Measurements from ENCODE around the gene OR10R2. TPM values are rescaled to one million over a fixed set of nuclear protein-coding genes. Genes with fewer than 3 reads are reported as not detected.

The OR10R2 gene
- total RNA-seq, 1 experiment from 2014 or later = not detected

- TF ChIP-seq POLR2AphosphoS5 (IDR thresholded peaks at IDR 0.05; ENCODE audit: low read depth, low read length) = no peak
- ChIA-PET RAD21 (ENCODE audit: low non-redundant PET in 1 of 2, low total read pairs in 2 of 2, uncharacterized antibody in 2 of 2, unreplicated experiment in 2 of 2) (no interaction called here), POLR2A (no interaction called here), CTCF (no interaction called here)
- Histone ChIP-seq H3K9me3 (ENCODE audit: control insufficient read depth in 1 of 2, insufficient read depth in 1 of 2, low read depth in 1 of 2, low read length in 2 of 2) (no peaks in the 10 kb centered on the region), H3K4me3 (replicated peaks in 1 of 2; ENCODE audit: low read depth in 1 of 2, low read length in 2 of 2) (no peak overlapping the region), H3K4me2 (ENCODE audit: low read length) (no peak overlapping the region), H3K79me2 (ENCODE audit: insufficient read depth, low read length) (no peaks in the 10 kb centered on the region), H3K27ac (ENCODE audit: low read depth, low read length) (no peak overlapping the region), H3K9me2 (ENCODE audit: insufficient read depth) (no peaks in the 10 kb centered on the region), H3K27me3 (ENCODE audit: insufficient read depth, low read length) (no peaks in the 10 kb centered on the region), H3K9ac (ENCODE audit: low read length) (no peak overlapping the region), H4K20me1 (ENCODE audit: insufficient read depth) (no peaks in the 10 kb centered on the region), H3K4me1 (ENCODE audit: control insufficient read depth in 1 of 2, insufficient read depth in 2 of 2, low read length in 2 of 2) (no peaks in the 10 kb centered on the region), H3K36me3 (ENCODE audit: control insufficient read depth in 1 of 2, insufficient read depth in 2 of 2, low read length in 2 of 2) (no peaks in the 10 kb centered on the region), H2AFZ (ENCODE audit: low read depth, low read length, poor library complexity, severe bottlenecking) (no peak overlapping the region)
- no peak for DNase-seq (ENCODE audit: low read depth, low spot score)
- ATAC-seq = no peak
- intact Hi-C loops (cut with micrococcal nuclease) = no loop called here
- BruUV-seq (replicated peaks) = no TSS peak
These were observed 21.0 kb downstream of the OR10R2 start for GRCh38 chr1:158493054-158493453.

GRCh38 chr1:158494796-158495195, 22.8 kb downstream of the OR10R2 start:
- TF ChIP-seq EGR1 (IDR thresholded peaks at IDR 0.05; ENCODE audit: low read depth) = no peak
- no peak for TF ChIP-seq CBX3 (IDR thresholded peaks at IDR 0.05; ENCODE audit: low read depth)
- no peak for TF ChIP-seq EZH2phosphoT487 (IDR thresholded peaks at IDR 0.05; ENCODE audit: borderline replicate concordance)
- no peak for TF ChIP-seq MAX (IDR thresholded peaks at IDR 0.05)
- TF ChIP-seq ELF1 (IDR thresholded peaks at IDR 0.05; ENCODE audit: borderline replicate concordance, low read depth) = no peak
- no peak for TF ChIP-seq ATF3 (IDR thresholded peaks at IDR 0.05)
- no peak for TF ChIP-seq TCF7L2 (IDR thresholded peaks at IDR 0.05; ENCODE audit: borderline replicate concordance, extremely low read depth, insufficient read depth, insufficient read length)
- no peak overlapping the region for H3K9ac ChIP-seq (ENCODE audit: low read length)
- no peaks in the 10 kb centered on the region for H3K79me2 ChIP-seq (ENCODE audit: insufficient read depth, low read length)
- no TSS peak for BruUV-seq (replicated peaks)
- no peaks in the 10 kb centered on the region for H4K20me1 ChIP-seq (ENCODE audit: insufficient read depth)
- ChIA-PET RAD21 (ENCODE audit: low non-redundant PET in 1 of 2, low total read pairs in 2 of 2, uncharacterized antibody in 2 of 2, unreplicated experiment in 2 of 2) (no interaction called here), POLR2A (no interaction called here), CTCF (no interaction called here)
- no peaks in the 10 kb centered on the region for H3K36me3 ChIP-seq (ENCODE audit: control insufficient read depth in 1 of 2, insufficient read depth in 2 of 2, low read length in 2 of 2)
- intact Hi-C loops (cut with micrococcal nuclease) = no loop called here
- no peaks in the 10 kb centered on the region for H3K27me3 ChIP-seq (ENCODE audit: insufficient read depth, low read length)
- H2AFZ ChIP-seq (ENCODE audit: low read depth, low read length, poor library complexity, severe bottlenecking) = no peak overlapping the region
- H3K4me2 ChIP-seq (ENCODE audit: low read length) = no peak overlapping the region
- ATAC-seq (no peak), DNase-seq (ENCODE audit: low read depth, low spot score) (no peak)
- no peak overlapping the region for H3K27ac ChIP-seq (ENCODE audit: low read depth, low read length)
- H3K4me1 ChIP-seq (ENCODE audit: control insufficient read depth in 1 of 2, insufficient read depth in 2 of 2, low read length in 2 of 2) = no peaks in the 10 kb centered on the region
- no peaks in the 10 kb centered on the region for H3K9me2 ChIP-seq (ENCODE audit: insufficient read depth)
- H3K9me3 ChIP-seq (ENCODE audit: control insufficient read depth in 1 of 2, insufficient read depth in 1 of 2, low read depth in 1 of 2, low read length in 2 of 2) = no peaks in the 10 kb centered on the region
- no peak overlapping the region for H3K4me3 ChIP-seq (replicated peaks in 1 of 2; ENCODE audit: low read depth in 1 of 2, low read length in 2 of 2)

All from HCT116 (cell line).